Hepatocyte (in vitro differentiated cells): ENCODE results near the gene SAP30L. TPM values are rescaled to one million over a fixed set of nuclear protein-coding genes. Genes with fewer than 3 reads are reported as not detected.

ENCODE experiments used
- DNase-seq: peaks from one replicate; pipeline ENCODE4 v3.0.0-alpha.2; 2016; ENCODE audit warnings: low spot score
- H2AFZ ChIP-seq: fragments of 200-600 bp; sonication (generic); 2 replicates; pipeline ENCODE4 v1.6.0; 2016; ENCODE audit warnings: antibody characterized with exemption, mild to moderate bottlenecking
- H3K27ac ChIP-seq: fragments of 200-600 bp; sonication (generic); 2 replicates; pipeline ENCODE4 v1.5.1; 2016; ENCODE audit warnings: mild to moderate bottlenecking
- H3K27me3 ChIP-seq: fragments of 200-600 bp; sonication (generic); 2 replicates; pipeline ENCODE4 v1.6.1; 2016
- H3K36me3 ChIP-seq: fragments of 200-600 bp; sonication (generic); replicated peaks from 2 replicates; pipeline ENCODE4 v1.5.1; 2016; ENCODE audit warnings: low read depth; ENCODE audit not compliant: insufficient read depth
- H3K4me1 ChIP-seq: fragments of 200-600 bp; sonication (generic); 2 replicates; pipeline ENCODE4 v1.5.1; 2016; ENCODE audit warnings: mild to moderate bottlenecking, moderate library complexity; ENCODE audit not compliant: insufficient read depth
- H3K4me2 ChIP-seq: fragments of 200-600 bp; sonication (generic); 2 replicates; pipeline ENCODE4 v1.6.0; 2016
- H3K4me3 ChIP-seq: fragments of 200-600 bp; sonication (generic); 2 replicates; pipeline ENCODE4 v1.5.1; 2016; ENCODE audit warnings: mild to moderate bottlenecking
- H3K79me2 ChIP-seq: fragments of 200-600 bp; sonication (generic); 2 replicates; pipeline ENCODE4 v1.6.0; 2017; ENCODE audit warnings: mild to moderate bottlenecking
- H3K9me2 ChIP-seq: fragments of 200-600 bp; sonication (generic); replicated peaks from 2 replicates; pipeline ENCODE4 v1.6.0; 2017; ENCODE audit warnings: mild to moderate bottlenecking; ENCODE audit not compliant: insufficient read depth
- H3K9me3 ChIP-seq: fragments of 200-600 bp; sonication (generic); 2 replicates; pipeline ENCODE4 v1.5.1; 2016; ENCODE audit warnings: low read depth, mild to moderate bottlenecking
- H4K20me1 ChIP-seq: fragments of 200-600 bp; sonication (generic); 2 replicates; pipeline ENCODE4 v1.6.0; 2016; ENCODE audit warnings: mild to moderate bottlenecking; ENCODE audit not compliant: insufficient read depth, poor library complexity, severe bottlenecking
- EZH2 ChIP-seq: fragments of 200-600 bp; sonication (generic); IDR thresholded peaks from 2 replicates; pipeline ENCODE4 v1.6.1; 2016; ENCODE audit warnings: antibody characterized with exemption, mild to moderate bottlenecking, borderline replicate concordance
- EZH2phosphoT487 ChIP-seq: fragments of 200-600 bp; sonication (generic); IDR thresholded peaks from one replicate; pipeline ENCODE4 v1.6.1; 2018; ENCODE audit warnings: antibody characterized with exemption, mild to moderate bottlenecking, low read depth, moderate library complexity; ENCODE audit not compliant: unreplicated experiment, severe bottlenecking
- WGBS: methylation state at CpG from one replicate; pipeline ENCODE4 v1.1.6; 2016; ENCODE audit warnings: low lambda C conversion rate; ENCODE audit errors: missing lambda C conversion rate; 5-methylcytosine and 5-hydroxymethylcytosine counted together
- polyA plus RNA-seq: library from polyadenylated mRNA; unstranded; fragments of >200 nt; fragmentation: Nextera tagmentation; extraction: Ambion mirVana; gene quantifications from 2 replicates; pipeline ENCODE4 v1.2.1, GENCODE V29; 2016
- total RNA-seq: library from RNA; depleted of rRNA; stranded (reverse); fragments of >200 nt; gene quantifications from 2 replicates; pipeline ENCODE4 v1.2.3, GENCODE V29; 2014
- TF ChIP-seq, protein P1 (sequence below): fragments of 200-600 bp; sonication (generic); IDR thresholded peaks from 2 replicates; pipeline ENCODE4 v1.5.1; 2016; ENCODE audit warnings: antibody characterized with exemption, mild to moderate bottlenecking; ENCODE audit not compliant: poor library complexity

Gene SAP30L
- total and polyA plus RNA-seq, 2 experiments from 2014 or later: 21.6 to 45.6 TPM

GRCh38 chr5:154498591-154498990, 52.8 kb downstream of the SAP30L start:
- no peak overlapping the region for H3K27ac ChIP-seq
- no peak overlapping the region for H3K4me3 ChIP-seq
- H3K4me1 ChIP-seq: no peaks in the 10 kb centered on the region
- no peak for DNase-seq
- no peaks in the 10 kb centered on the region for H3K9me3 ChIP-seq
- peaks cover 16% of the 10 kb centered on the region for H3K27me3 ChIP-seq
- H3K4me2 ChIP-seq: no peak overlapping the region
- no peaks in the 10 kb centered on the region for H3K79me2 ChIP-seq
- WGBS: 83% methylated on average over 1 of the region's 1 CpG
- H3K9me2 ChIP-seq: no peaks in the 10 kb centered on the region
- no peaks in the 10 kb centered on the region for H3K36me3 ChIP-seq
- TF ChIP-seq EZH2: no peak
- TF ChIP-seq, protein P1, sequence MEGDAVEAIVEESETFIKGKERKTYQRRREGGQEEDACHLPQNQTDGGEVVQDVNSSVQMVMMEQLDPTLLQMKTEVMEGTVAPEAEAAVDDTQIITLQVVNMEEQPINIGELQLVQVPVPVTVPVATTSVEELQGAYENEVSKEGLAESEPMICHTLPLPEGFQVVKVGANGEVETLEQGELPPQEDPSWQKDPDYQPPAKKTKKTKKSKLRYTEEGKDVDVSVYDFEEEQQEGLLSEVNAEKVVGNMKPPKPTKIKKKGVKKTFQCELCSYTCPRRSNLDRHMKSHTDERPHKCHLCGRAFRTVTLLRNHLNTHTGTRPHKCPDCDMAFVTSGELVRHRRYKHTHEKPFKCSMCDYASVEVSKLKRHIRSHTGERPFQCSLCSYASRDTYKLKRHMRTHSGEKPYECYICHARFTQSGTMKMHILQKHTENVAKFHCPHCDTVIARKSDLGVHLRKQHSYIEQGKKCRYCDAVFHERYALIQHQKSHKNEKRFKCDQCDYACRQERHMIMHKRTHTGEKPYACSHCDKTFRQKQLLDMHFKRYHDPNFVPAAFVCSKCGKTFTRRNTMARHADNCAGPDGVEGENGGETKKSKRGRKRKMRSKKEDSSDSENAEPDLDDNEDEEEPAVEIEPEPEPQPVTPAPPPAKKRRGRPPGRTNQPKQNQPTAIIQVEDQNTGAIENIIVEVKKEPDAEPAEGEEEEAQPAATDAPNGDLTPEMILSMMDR: no peak
- no peak for TF ChIP-seq EZH2phosphoT487
- H4K20me1 ChIP-seq: no peaks in the 10 kb centered on the region
- H2AFZ ChIP-seq: no peak overlapping the region

GRCh38 chr5:154498994-154499393, 53.2 kb downstream of the SAP30L start:
- H3K79me2 ChIP-seq: no peaks in the 10 kb centered on the region
- H4K20me1 ChIP-seq: no peaks in the 10 kb centered on the region
- no peak overlapping the region for H3K4me2 ChIP-seq
- peaks cover 12% of the 10 kb centered on the region for H3K27me3 ChIP-seq
- no peaks in the 10 kb centered on the region for H3K4me1 ChIP-seq
- no peak for TF ChIP-seq EZH2phosphoT487
- no peak for TF ChIP-seq EZH2
- TF ChIP-seq, protein P1: no peak
- no peak overlapping the region for H3K27ac ChIP-seq
- H3K4me3 ChIP-seq: no peak overlapping the region
- DNase-seq: no peak
- no peaks in the 10 kb centered on the region for H3K9me2 ChIP-seq
- H2AFZ ChIP-seq: no peak overlapping the region
- H3K9me3 ChIP-seq: no peaks in the 10 kb centered on the region
- no peaks in the 10 kb centered on the region for H3K36me3 ChIP-seq
- WGBS: 89% methylated on average over 2 of the region's 2 CpGs

GRCh38 chr5:154501566-154501965, 55.8 kb downstream of the SAP30L start:
- Histone ChIP-seq H3K4me1 (no peaks in the 10 kb centered on the region), H3K27me3 (no peaks in the 10 kb centered on the region), H3K79me2 (no peaks in the 10 kb centered on the region), H4K20me1 (no peaks in the 10 kb centered on the region), H3K9me2 (no peaks in the 10 kb centered on the region), H3K4me2 (no peak overlapping the region), H2AFZ (no peak overlapping the region), H3K9me3 (no peaks in the 10 kb centered on the region), H3K27ac (no peak overlapping the region), H3K36me3 (no peaks in the 10 kb centered on the region), H3K4me3 (no peak overlapping the region)
- TF ChIP-seq EZH2: no peak
- TF ChIP-seq, protein P1: no peak
- no peak for TF ChIP-seq EZH2phosphoT487
- WGBS: 48% methylated on average over 2 of the region's 2 CpGs
- no peak for DNase-seq

GRCh38 chr5:154502180-154502579, 56.4 kb downstream of the SAP30L start:
- H4K20me1 ChIP-seq: no peaks in the 10 kb centered on the region
- H3K27ac ChIP-seq: no peak overlapping the region
- 87% methylated on average over 1 of the region's 1 CpG for WGBS

More at GRCh38 chr5:154502180-154502579, 56.4 kb downstream of the SAP30L start:
- no peaks in the 10 kb centered on the region for H3K9me3 ChIP-seq
- no peaks in the 10 kb centered on the region for H3K36me3 ChIP-seq
- TF ChIP-seq EZH2 (no peak), EZH2phosphoT487 (no peak)
- TF ChIP-seq, protein P1: no peak
- no peak overlapping the region for H2AFZ ChIP-seq
- no peaks in the 10 kb centered on the region for H3K79me2 ChIP-seq
- H3K9me2 ChIP-seq: no peaks in the 10 kb centered on the region
- DNase-seq: no peak
- H3K4me2 ChIP-seq: no peak overlapping the region
- H3K27me3 ChIP-seq: no peaks in the 10 kb centered on the region
- H3K4me3 ChIP-seq: no peak overlapping the region
- H3K4me1 ChIP-seq: no peaks in the 10 kb centered on the region
